Glutamatergic neuron (in vitro differentiated cells): Measurements from ENCODE around the gene RRBP1. TPM values are rescaled to one million over a fixed set of nuclear protein-coding genes. Genes with fewer than 3 reads are reported as not detected.

Experiments used
- DNase-seq: peaks from one replicate; pipeline ENCODE4 v3.0.0; 2022
- H3K27ac Mint-ChIP-seq: one replicate; pipeline ENCODE4 v1.8.0; 2020; ENCODE audit warnings: mild to moderate bottlenecking, mixed read lengths, inconsistent platforms; ENCODE audit not compliant: unreplicated experiment
- H3K27me3 Mint-ChIP-seq: one replicate; pipeline ENCODE4 v1.8.0; 2020; ENCODE audit warnings: mild to moderate bottlenecking, moderate library complexity, mixed read lengths, inconsistent platforms; ENCODE audit not compliant: unreplicated experiment
- H3K36me3 Mint-ChIP-seq: one replicate; pipeline ENCODE4 v1.8.0; 2020; ENCODE audit warnings: mild to moderate bottlenecking, mixed read lengths, inconsistent platforms; ENCODE audit not compliant: unreplicated experiment
- H3K4me1 Mint-ChIP-seq: one replicate; pipeline ENCODE4 v1.8.0; 2020; ENCODE audit warnings: mild to moderate bottlenecking, low read depth, mixed read lengths, inconsistent platforms; ENCODE audit not compliant: unreplicated experiment
- H3K4me3 Mint-ChIP-seq: one replicate; pipeline ENCODE4 v1.8.0; 2020; ENCODE audit warnings: mild to moderate bottlenecking, mixed read lengths, inconsistent platforms; ENCODE audit not compliant: unreplicated experiment
- H3K9me3 Mint-ChIP-seq: one replicate; pipeline ENCODE4 v1.8.0; 2020; ENCODE audit warnings: mild to moderate bottlenecking, moderate library complexity, mixed read lengths, inconsistent platforms; ENCODE audit not compliant: unreplicated experiment
- total RNA-seq: library from RNA; stranded (reverse); fragmentation: NEBNext Ultra II Directional; extraction: Animal tissue kit (Norgen Biotek cat#: 25700); gene quantifications from one replicate; pipeline ENCODE4 v1.2.1, GENCODE V29; 2021; ENCODE audit not compliant: unreplicated experiment
- TF ChIP-seq, protein P1 (sequence below): fragments of 200-600 bp; sonication (generic); IDR thresholded peaks from one replicate; pipeline ENCODE4 v1.5.0; 2021; ENCODE audit not compliant: partially characterized antibody, unreplicated experiment

RRBP1 gene
- total RNA-seq, 1 donor from 2014 or later: 63.3 TPM

DNA sequence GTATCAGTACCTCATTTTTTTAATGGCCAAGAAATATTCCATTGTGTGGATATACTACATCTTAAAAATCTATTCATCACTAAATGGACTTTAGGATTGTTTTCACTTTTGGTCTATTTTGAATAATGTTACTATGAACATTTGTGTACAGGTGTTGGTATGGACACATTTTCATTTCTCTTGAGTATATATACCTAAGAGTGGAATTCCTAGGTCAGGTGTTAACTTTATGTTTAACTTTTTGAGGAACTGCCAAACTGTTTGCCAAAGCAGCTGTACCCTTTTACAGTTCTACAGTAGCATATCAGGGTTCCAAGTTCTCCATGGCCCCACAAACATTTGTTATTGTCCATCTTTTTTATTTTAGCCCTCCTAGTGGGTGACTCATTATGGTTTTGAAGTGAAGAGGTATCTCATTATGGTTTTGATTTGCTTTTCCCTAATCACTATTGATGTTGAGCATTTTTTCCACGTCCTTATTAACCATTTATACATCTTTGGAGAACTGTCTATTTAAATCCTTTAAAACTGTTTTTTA lies 84.0 kb downstream of the RRBP1 start:
- peak overlapping the region; percentile 69 for H3K4me3 Mint-ChIP-seq
- peaks cover 4% of the 10 kb centered on the region for H3K36me3 Mint-ChIP-seq
- peaks cover 60% of the 10 kb centered on the region for H3K4me1 Mint-ChIP-seq
- H3K27ac Mint-ChIP-seq: peak overlapping the region; percentile 99
- peaks cover 3% of the 10 kb centered on the region for H3K9me3 Mint-ChIP-seq
- no peak for DNase-seq
- H3K27me3 Mint-ChIP-seq: peaks cover 8% of the 10 kb centered on the region
- TF ChIP-seq, protein P1, sequence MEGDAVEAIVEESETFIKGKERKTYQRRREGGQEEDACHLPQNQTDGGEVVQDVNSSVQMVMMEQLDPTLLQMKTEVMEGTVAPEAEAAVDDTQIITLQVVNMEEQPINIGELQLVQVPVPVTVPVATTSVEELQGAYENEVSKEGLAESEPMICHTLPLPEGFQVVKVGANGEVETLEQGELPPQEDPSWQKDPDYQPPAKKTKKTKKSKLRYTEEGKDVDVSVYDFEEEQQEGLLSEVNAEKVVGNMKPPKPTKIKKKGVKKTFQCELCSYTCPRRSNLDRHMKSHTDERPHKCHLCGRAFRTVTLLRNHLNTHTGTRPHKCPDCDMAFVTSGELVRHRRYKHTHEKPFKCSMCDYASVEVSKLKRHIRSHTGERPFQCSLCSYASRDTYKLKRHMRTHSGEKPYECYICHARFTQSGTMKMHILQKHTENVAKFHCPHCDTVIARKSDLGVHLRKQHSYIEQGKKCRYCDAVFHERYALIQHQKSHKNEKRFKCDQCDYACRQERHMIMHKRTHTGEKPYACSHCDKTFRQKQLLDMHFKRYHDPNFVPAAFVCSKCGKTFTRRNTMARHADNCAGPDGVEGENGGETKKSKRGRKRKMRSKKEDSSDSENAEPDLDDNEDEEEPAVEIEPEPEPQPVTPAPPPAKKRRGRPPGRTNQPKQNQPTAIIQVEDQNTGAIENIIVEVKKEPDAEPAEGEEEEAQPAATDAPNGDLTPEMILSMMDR: no peak

DNA sequence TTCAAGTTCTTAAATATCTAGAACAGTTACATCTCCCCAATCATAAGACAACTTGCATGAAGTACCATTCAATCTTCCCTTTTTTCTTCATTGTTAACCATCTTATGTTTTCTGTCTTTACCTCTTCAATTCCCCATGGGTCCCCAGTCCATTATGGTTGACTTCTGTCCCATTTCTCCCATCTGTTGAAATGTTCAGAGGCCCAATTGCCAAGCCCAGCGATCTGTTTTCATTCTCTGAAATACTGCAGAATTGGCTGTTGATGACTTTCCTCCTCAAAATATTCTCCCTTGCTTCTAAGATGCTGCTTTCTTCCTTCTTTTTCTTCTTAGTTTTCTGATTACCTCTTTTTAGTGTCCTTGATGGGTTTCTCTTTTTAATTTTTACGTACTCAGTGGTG lies 86.2 kb downstream of the RRBP1 start:
- DNase-seq: no peak
- H3K27ac Mint-ChIP-seq: peak overlapping the region; percentile 99
- peaks cover 3% of the 10 kb centered on the region for H3K9me3 Mint-ChIP-seq
- peak overlapping the region; percentile 84 for H3K4me3 Mint-ChIP-seq
- H3K4me1 Mint-ChIP-seq: peaks cover 63% of the 10 kb centered on the region
- peaks cover 8% of the 10 kb centered on the region for H3K27me3 Mint-ChIP-seq
- TF ChIP-seq, protein P1: no peak
- H3K36me3 Mint-ChIP-seq: peaks cover 8% of the 10 kb centered on the region

DNA sequence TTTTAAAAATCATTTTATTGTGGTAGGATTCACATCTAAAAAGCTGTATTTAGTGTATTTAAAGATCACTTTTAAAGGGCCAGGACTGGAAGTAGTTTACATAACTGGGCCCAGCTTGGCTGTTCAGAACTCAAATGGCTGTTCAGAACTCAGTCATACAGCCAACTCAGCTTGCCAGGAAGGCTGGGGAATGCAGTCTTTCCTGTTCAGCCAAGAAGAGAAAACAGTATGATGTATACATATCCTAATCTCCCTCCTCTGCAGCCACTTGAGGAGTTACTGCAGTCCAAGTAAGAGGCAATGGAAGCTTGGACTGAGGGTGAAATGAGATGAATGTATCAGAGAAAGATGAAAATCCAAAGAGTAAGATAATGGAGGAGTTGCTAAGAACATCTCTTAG lies 87.6 kb downstream of the RRBP1 start:
- peak overlapping the region; percentile 99 for H3K27ac Mint-ChIP-seq
- H3K27me3 Mint-ChIP-seq: peaks cover 8% of the 10 kb centered on the region
- no peak for DNase-seq
- H3K36me3 Mint-ChIP-seq: peaks cover 8% of the 10 kb centered on the region
- H3K4me3 Mint-ChIP-seq: peak overlapping the region; percentile 71
- TF ChIP-seq, protein P1: no peak
- H3K9me3 Mint-ChIP-seq: peaks cover 3% of the 10 kb centered on the region
- H3K4me1 Mint-ChIP-seq: peaks cover 62% of the 10 kb centered on the region

DNA sequence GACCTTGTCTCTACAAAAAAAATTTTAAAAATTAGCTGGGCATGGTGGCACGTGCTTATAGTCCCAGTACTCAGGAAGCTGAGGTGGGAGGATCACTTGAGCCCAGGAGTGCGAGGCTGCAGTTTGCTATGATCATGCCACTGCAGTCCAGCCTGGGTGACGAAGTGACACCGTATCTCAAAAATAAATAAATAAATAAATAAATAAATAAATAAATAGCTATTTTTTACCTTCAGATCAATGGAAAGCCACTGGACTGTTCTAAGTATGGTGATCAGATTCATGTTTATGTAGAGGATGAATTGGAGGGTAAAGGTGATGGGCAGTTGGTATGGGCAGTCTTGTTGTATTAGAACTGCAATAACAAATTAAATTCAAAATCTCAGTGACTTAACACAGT lies 88.1 kb downstream of the RRBP1 start:
- no peak for DNase-seq
- Mint-ChIP-seq H3K9me3 (peaks cover 3% of the 10 kb centered on the region), H3K27ac (no peak overlapping the region), H3K27me3 (peaks cover 8% of the 10 kb centered on the region), H3K4me1 (peaks cover 60% of the 10 kb centered on the region), H3K4me3 (no peak overlapping the region), H3K36me3 (peaks cover 8% of the 10 kb centered on the region)
- TF ChIP-seq, protein P1: no peak

DNA sequence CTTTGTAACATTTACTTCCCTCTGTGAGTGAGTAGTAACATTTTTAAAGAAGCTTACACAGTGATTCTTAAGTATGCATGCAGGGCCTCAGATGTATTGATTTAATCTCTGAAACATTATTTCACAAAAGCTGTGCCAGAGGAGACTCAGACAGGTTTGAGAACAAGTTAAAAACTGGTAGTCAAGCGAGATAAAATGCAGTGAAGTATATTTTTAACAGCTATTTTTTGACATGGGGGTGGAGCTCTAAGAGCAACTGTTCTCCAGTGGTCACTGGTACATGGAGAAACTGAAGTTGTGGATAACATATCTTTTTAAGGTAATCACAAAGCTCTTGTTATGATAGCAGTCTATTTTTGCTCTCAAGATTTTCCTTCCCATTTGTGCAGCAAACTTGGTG lies 91.8 kb downstream of the RRBP1 start:
- Mint-ChIP-seq H3K9me3 (no peaks in the 10 kb centered on the region), H3K4me3 (no peak overlapping the region), H3K36me3 (peaks cover 8% of the 10 kb centered on the region), H3K4me1 (peaks cover 41% of the 10 kb centered on the region), H3K27ac (no peak overlapping the region), H3K27me3 (no peaks in the 10 kb centered on the region)
- TF ChIP-seq, protein P1: no peak
- no peak for DNase-seq
